ENCODE results near the gene RPP25.
A peak's percentile ranks its signal among the peaks of the same experiment; 100 is the strongest.

The RPP25 gene

GRCh38 chr15:74960286-74960685 is 3.7 kb upstream of the RPP25 start:
- no peaks in the 10 kb centered on the region; the same call in 1 of the 2 replicates for H3K4me1 ChIP-seq (ENCODE audit: control insufficient read depth, insufficient read depth, low read length)
- CTCF ChIA-PET, result interaction anchor here (0.5 to 3.6 kb wide), 5 partner anchors 10 to 325 kb away, joined by 3 to 16 read pairs (median 4); no protein-coding TSS in a partner anchor
- H3K27ac ChIP-seq (ENCODE audit: extremely low read depth, low read depth, low read length), result no peak overlapping the region
- H3K4me3 ChIP-seq (ENCODE audit: low read depth, low read length), result no peak overlapping the region
- no peaks in the 10 kb centered on the region for H3K36me3 ChIP-seq (ENCODE audit: control insufficient read depth in 2 of 2, insufficient read depth in 1 of 2, low read length in 2 of 2)
- POLR2A ChIA-PET, result no interaction called here
- TF ChIP-seq PRDM1 (tag by site-specific recombination; IDR thresholded peaks at IDR 0.05) (0 out of 2 replicates have a peak, but pooled peaks have one; percentile 42), ZNF23 (tag by site-specific recombination; IDR thresholded peaks at IDR 0.05; ENCODE audit: borderline replicate concordance) (no peak), ZNF776 (tag by site-specific recombination; IDR thresholded peaks at IDR 0.05; ENCODE audit: borderline replicate concordance) (no peak), ZBTB7A (tag by site-specific recombination; IDR thresholded peaks at IDR 0.05; ENCODE audit: low read depth) (no peak), ZXDB (tag by site-specific recombination; IDR thresholded peaks at IDR 0.05) (no peak), ZNF548 (tag by site-specific recombination; IDR thresholded peaks at IDR 0.05) (no peak), KLF16 (tag by site-specific recombination; IDR thresholded peaks at IDR 0.05) (no peak)
- TF ChIP-seq, protein P1, sequence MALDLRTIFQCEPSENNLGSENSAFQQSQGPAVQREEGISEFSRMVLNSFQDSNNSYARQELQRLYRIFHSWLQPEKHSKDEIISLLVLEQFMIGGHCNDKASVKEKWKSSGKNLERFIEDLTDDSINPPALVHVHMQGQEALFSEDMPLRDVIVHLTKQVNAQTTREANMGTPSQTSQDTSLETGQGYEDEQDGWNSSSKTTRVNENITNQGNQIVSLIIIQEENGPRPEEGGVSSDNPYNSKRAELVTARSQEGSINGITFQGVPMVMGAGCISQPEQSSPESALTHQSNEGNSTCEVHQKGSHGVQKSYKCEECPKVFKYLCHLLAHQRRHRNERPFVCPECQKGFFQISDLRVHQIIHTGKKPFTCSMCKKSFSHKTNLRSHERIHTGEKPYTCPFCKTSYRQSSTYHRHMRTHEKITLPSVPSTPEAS (tag by site-specific recombination; IDR thresholded peaks at IDR 0.05), result no peak
- TF ChIP-seq, protein P2, sequence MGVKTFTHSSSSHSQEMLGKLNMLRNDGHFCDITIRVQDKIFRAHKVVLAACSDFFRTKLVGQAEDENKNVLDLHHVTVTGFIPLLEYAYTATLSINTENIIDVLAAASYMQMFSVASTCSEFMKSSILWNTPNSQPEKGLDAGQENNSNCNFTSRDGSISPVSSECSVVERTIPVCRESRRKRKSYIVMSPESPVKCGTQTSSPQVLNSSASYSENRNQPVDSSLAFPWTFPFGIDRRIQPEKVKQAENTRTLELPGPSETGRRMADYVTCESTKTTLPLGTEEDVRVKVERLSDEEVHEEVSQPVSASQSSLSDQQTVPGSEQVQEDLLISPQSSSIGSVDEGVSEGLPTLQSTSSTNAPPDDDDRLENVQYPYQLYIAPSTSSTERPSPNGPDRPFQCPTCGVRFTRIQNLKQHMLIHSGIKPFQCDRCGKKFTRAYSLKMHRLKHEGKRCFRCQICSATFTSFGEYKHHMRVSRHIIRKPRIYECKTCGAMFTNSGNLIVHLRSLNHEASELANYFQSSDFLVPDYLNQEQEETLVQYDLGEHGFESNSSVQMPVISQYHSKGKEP (tag by site-specific recombination; IDR thresholded peaks at IDR 0.05), result no peak
- no peaks in the 10 kb centered on the region for H3K9me3 ChIP-seq (ENCODE audit: control insufficient read depth, insufficient read depth, low read depth, low read length)

DNA sequence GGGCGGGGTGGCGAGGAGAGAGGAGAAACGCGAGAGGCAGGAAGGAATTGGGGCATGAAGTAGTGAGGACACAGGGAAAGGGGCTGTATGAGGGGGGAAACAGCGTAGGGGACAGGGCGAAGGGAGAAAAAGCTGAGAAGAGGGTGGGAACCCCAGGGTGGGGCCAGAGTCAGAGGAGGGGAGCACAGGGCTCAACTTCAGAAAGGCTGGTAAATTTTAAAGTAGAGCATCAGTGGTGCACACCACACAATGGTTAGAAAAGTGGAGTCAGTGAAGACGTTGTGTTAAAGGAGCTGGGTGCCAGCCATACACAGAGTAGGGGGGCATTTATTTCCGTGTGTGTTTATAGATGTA is 3.0 kb upstream of the RPP25 start:
- H3K4me1 ChIP-seq (ENCODE audit: control insufficient read depth, insufficient read depth, low read length), result peaks cover 4% of the 10 kb centered on the region; the same call in 1 of the 2 replicates
- POLR2A ChIA-PET, result interaction anchor here (0.7 kb wide), 1 partner anchor 590 kb away, joined by 3 read pairs; no protein-coding TSS in a partner anchor
- no peak overlapping the region for H3K4me3 ChIP-seq (ENCODE audit: low read depth, low read length)
- H3K36me3 ChIP-seq (ENCODE audit: control insufficient read depth in 2 of 2, insufficient read depth in 1 of 2, low read length in 2 of 2), result no peaks in the 10 kb centered on the region
- H3K27ac ChIP-seq (ENCODE audit: extremely low read depth, low read depth, low read length), result no peak overlapping the region
- no peak for TF ChIP-seq ZNF585B (tag by site-specific recombination; IDR thresholded peaks at IDR 0.05)
- no peak for TF ChIP-seq PATZ1 (tag by site-specific recombination; IDR thresholded peaks at IDR 0.05)
- TF ChIP-seq ZNF148 (tag by site-specific recombination; IDR thresholded peaks at IDR 0.05; ENCODE audit: borderline replicate concordance), result no peak
- TF ChIP-seq ZNF791 (tag by site-specific recombination; IDR thresholded peaks at IDR 0.05), result no peak
- TF ChIP-seq ZNF701 (tag by site-specific recombination; IDR thresholded peaks at IDR 0.05), result no peak
- TF ChIP-seq TRIM28 (IDR thresholded peaks at IDR 0.05; ENCODE audit: borderline replicate concordance, low read length), result no peak
- no peak for TF ChIP-seq ZSCAN30 (tag by site-specific recombination; IDR thresholded peaks at IDR 0.05)
- no peak for TF ChIP-seq ZNF600 (tag by site-specific recombination; IDR thresholded peaks at IDR 0.05)
- no peak for TF ChIP-seq YY2 (tag by site-specific recombination; IDR thresholded peaks at IDR 0.05)
- no peak for TF ChIP-seq BCL11A (tag by site-specific recombination; IDR thresholded peaks at IDR 0.05; ENCODE audit: low read depth)
- TF ChIP-seq, protein P3, sequence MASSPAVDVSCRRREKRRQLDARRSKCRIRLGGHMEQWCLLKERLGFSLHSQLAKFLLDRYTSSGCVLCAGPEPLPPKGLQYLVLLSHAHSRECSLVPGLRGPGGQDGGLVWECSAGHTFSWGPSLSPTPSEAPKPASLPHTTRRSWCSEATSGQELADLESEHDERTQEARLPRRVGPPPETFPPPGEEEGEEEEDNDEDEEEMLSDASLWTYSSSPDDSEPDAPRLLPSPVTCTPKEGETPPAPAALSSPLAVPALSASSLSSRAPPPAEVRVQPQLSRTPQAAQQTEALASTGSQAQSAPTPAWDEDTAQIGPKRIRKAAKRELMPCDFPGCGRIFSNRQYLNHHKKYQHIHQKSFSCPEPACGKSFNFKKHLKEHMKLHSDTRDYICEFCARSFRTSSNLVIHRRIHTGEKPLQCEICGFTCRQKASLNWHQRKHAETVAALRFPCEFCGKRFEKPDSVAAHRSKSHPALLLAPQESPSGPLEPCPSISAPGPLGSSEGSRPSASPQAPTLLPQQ (tag by site-specific recombination; IDR thresholded peaks at IDR 0.05), result no peak
- no peak for TF ChIP-seq INSM2 (tag by site-specific recombination; IDR thresholded peaks at IDR 0.05)
- TF ChIP-seq ZNF747 (tag by site-specific recombination; IDR thresholded peaks at IDR 0.05), result no peak
- H3K9me3 ChIP-seq (ENCODE audit: control insufficient read depth, insufficient read depth, low read depth, low read length), result no peaks in the 10 kb centered on the region
- CTCF ChIA-PET, result interaction anchor here (0.6 to 3.6 kb wide), 5 partner anchors 9 to 666 kb away, joined by 3 to 16 read pairs (median 3); no protein-coding TSS in a partner anchor

All from HEK293 (cell line).